H9 (cell line): ENCODE measurements around the gene TANGO6. TPM values are rescaled to one million over a fixed set of nuclear protein-coding genes. Genes with fewer than 3 reads are reported as not detected.

Experiments
- DNase-seq: peaks from one replicate; pipeline ENCODE4 v3.0.0-alpha.2; 2017
- H2AFZ ChIP-seq: one replicate; pipeline ENCODE4 v1.6.1; 2013; ENCODE audit warnings: mild to moderate bottlenecking, low read length, control low read depth, moderate library complexity
- H2AK5ac ChIP-seq: 2 replicates; pipeline ENCODE4 v1.6.1; 2013; ENCODE audit warnings: low read length, control low read depth, mixed read lengths; ENCODE audit not compliant: insufficient read length
- H2BK120ac ChIP-seq: one replicate; pipeline ENCODE4 v1.6.1; 2013; ENCODE audit warnings: low read depth, mild to moderate bottlenecking, low read length, control low read depth, inconsistent platforms; ENCODE audit not compliant: poor library complexity, severe bottlenecking
- H2BK12ac ChIP-seq: 2 replicates; pipeline ENCODE4 v1.6.1; 2013; ENCODE audit warnings: low read length, control low read depth, mixed read lengths, low read depth; ENCODE audit not compliant: insufficient read length
- H2BK15ac ChIP-seq: 2 replicates; pipeline ENCODE4 v1.6.1; 2013; ENCODE audit warnings: low read depth, low read length, control low read depth
- H2BK20ac ChIP-seq: one replicate; pipeline ENCODE4 v1.6.1; 2013; ENCODE audit warnings: low read depth, mild to moderate bottlenecking, low read length, control low read depth, inconsistent platforms; ENCODE audit not compliant: poor library complexity, severe bottlenecking
- H2BK5ac ChIP-seq: 2 replicates; pipeline ENCODE4 v1.6.1; 2013; ENCODE audit warnings: low read length, control low read depth, mixed read lengths; ENCODE audit not compliant: insufficient read length
- H3K14ac ChIP-seq: 2 replicates; pipeline ENCODE4 v1.6.1; 2013; ENCODE audit warnings: low read length, control low read depth; ENCODE audit not compliant: insufficient read depth
- H3K18ac ChIP-seq: 2 replicates; pipeline ENCODE4 v1.6.1; 2013; ENCODE audit warnings: low read depth, mild to moderate bottlenecking, mixed read lengths, low read length, control low read depth; ENCODE audit not compliant: insufficient read length
- H3K23ac ChIP-seq: 2 replicates; pipeline ENCODE4 v1.6.1; 2013; ENCODE audit warnings: low read length, control low read depth, mixed read lengths, low read depth; ENCODE audit not compliant: insufficient read length
- H3K23me2 ChIP-seq: 2 replicates; pipeline ENCODE4 v1.6.1; 2013; ENCODE audit warnings: low read depth, mild to moderate bottlenecking, mixed read lengths, low read length, control low read depth; ENCODE audit not compliant: insufficient read length, poor library complexity, severe bottlenecking
- H3K27ac ChIP-seq: 2 replicates; pipeline ENCODE4 v1.5.1; 2013; ENCODE audit warnings: low read length, control low read depth, mixed read lengths, low read depth; ENCODE audit not compliant: insufficient read length
- H3K27me3 ChIP-seq: 2 replicates; pipeline ENCODE4 v1.6.1; 2013; ENCODE audit warnings: low read length, control low read depth, inconsistent platforms; ENCODE audit not compliant: insufficient read depth
- H3K4ac ChIP-seq: 2 replicates; pipeline ENCODE4 v1.6.1; 2013; ENCODE audit warnings: low read depth, mild to moderate bottlenecking, control low read depth, inconsistent platforms, low read length, moderate library complexity
- H3K4me1 ChIP-seq: 2 replicates; pipeline ENCODE4 v1.6.1; 2013; ENCODE audit warnings: low read length, control low read depth, inconsistent platforms; ENCODE audit not compliant: insufficient read depth
- H3K4me2 ChIP-seq: 2 replicates; pipeline ENCODE4 v1.6.1; 2013; ENCODE audit warnings: low read length, control low read depth, mixed read lengths; ENCODE audit not compliant: insufficient read length, insufficient read depth
- H3K56ac ChIP-seq: 2 replicates; pipeline ENCODE4 v1.6.1; 2013; ENCODE audit warnings: low read depth, mild to moderate bottlenecking, mixed read lengths, low read length, control low read depth; ENCODE audit not compliant: insufficient read length
- H3K79me1 ChIP-seq: 2 replicates; pipeline ENCODE4 v1.6.1; 2013; ENCODE audit warnings: low read depth, mild to moderate bottlenecking, moderate library complexity, low read length, control low read depth, inconsistent platforms; ENCODE audit not compliant: insufficient read depth, poor library complexity, severe bottlenecking
- H3K79me2 ChIP-seq: 2 replicates; pipeline ENCODE4 v1.6.1; 2013; ENCODE audit warnings: low read length, control low read depth, inconsistent platforms; ENCODE audit not compliant: insufficient read depth
- H3K9ac ChIP-seq: 2 replicates; pipeline ENCODE4 v1.6.1; 2013; ENCODE audit warnings: low read length, control low read depth, mixed read lengths; ENCODE audit not compliant: insufficient read length; ENCODE audit errors: extremely low read depth
- H3K9me3 ChIP-seq: one replicate; pipeline ENCODE4 v1.6.1; 2013; ENCODE audit warnings: low read depth, low read length, inconsistent platforms; ENCODE audit not compliant: control insufficient read depth
- H3T11ph ChIP-seq: one replicate; pipeline ENCODE4 v1.6.1; 2013; ENCODE audit warnings: mild to moderate bottlenecking, low read length, control low read depth, inconsistent platforms
- H4K20me1 ChIP-seq: one replicate; pipeline ENCODE4 v1.6.1; 2013; ENCODE audit not compliant: control insufficient read depth, insufficient read length, insufficient read depth
- H4K5ac ChIP-seq: 2 replicates; pipeline ENCODE4 v1.6.1; 2013; ENCODE audit warnings: low read depth, mild to moderate bottlenecking, mixed read lengths, low read length, control low read depth; ENCODE audit not compliant: insufficient read length
- H4K8ac ChIP-seq: replicated peaks from 2 replicates; pipeline ENCODE4 v1.6.1; 2013; ENCODE audit warnings: low read length, control low read depth, mixed read lengths, low read depth; ENCODE audit not compliant: insufficient read length
- H4K91ac ChIP-seq: 2 replicates; pipeline ENCODE4 v1.6.1; 2013; ENCODE audit warnings: low read depth, mild to moderate bottlenecking, moderate library complexity, mixed read lengths, low read length, control low read depth; ENCODE audit not compliant: insufficient read length
- H3K27ac Mint-ChIP-seq, 3 experiments: 2 replicates in 2 of 3; 3 replicates in 1 of 3; pipeline ENCODE4 v1.8.0; 2020 to 2021; ENCODE audit warnings: mixed read lengths in 3 of 3, mild to moderate bottlenecking in 1 of 3, moderate library complexity in 1 of 3
- H3K27me3 Mint-ChIP-seq: 2 replicates; pipeline ENCODE4 v1.8.0; 2021; ENCODE audit warnings: low read depth, mild to moderate bottlenecking, moderate library complexity, mixed read lengths
- H3K36me3 Mint-ChIP-seq, 3 experiments: 2 replicates in 2 of 3; 3 replicates in 1 of 3; pipeline ENCODE4 v1.8.0; 2020 to 2021; ENCODE audit warnings: low read depth in 3 of 3, mixed read lengths in 3 of 3; ENCODE audit not compliant: insufficient read depth in 1 of 3
- H3K4me1 Mint-ChIP-seq, 2 experiments: 2 replicates each; pipeline ENCODE4 v1.8.0; 2020; ENCODE audit warnings: mixed read lengths in 2 of 2
- H3K4me3 Mint-ChIP-seq, 2 experiments: 2 replicates in 1 of 2; 3 replicates in 1 of 2; pipeline ENCODE4 v1.8.0; 2020 to 2021; ENCODE audit warnings: mild to moderate bottlenecking in 2 of 2, mixed read lengths in 2 of 2, moderate library complexity in 1 of 2
- H3K9me3 Mint-ChIP-seq, 2 experiments: 2 replicates in 1 of 2; 3 replicates in 1 of 2; pipeline ENCODE4 v1.8.0; 2020; ENCODE audit warnings: mild to moderate bottlenecking in 2 of 2, mixed read lengths in 2 of 2, moderate library complexity in 1 of 2
- CTCF ChIP-seq: fragments of 200-600 bp; sonication (generic); conservative IDR thresholded peaks from 3 replicates; pipeline ENCODE4 v1.8.0; 2021; ENCODE audit warnings: antibody characterized with exemption, mild to moderate bottlenecking
- WGBS: extraction: QIAGEN DNeasy Blood & Tissue Kit; methylation state at CpG from one replicate; pipeline ENCODE4 v1.1.7; 2013; ENCODE audit warnings: missing lambda C conversion rate, low lambda C conversion rate, mixed read lengths; ENCODE audit not compliant: insufficient read length; ENCODE audit errors: extremely low coverage; 5-methylcytosine and 5-hydroxymethylcytosine counted together
- total RNA-seq: library from RNA; stranded (reverse); gene quantifications from 2 replicates; pipeline ENCODE4 v1.2.1, GENCODE V29; 2021

Gene TANGO6
- total RNA-seq, 1 experiment from 2014 or later = 12.0 TPM

- no peak overlapping the region for H2BK120ac ChIP-seq
- H3K36me3 Mint-ChIP-seq = peaks cover 9 to 20% (median 15%) of the 10 kb centered on the region in 3 experiments
- no peaks in the 10 kb centered on the region for H3K27me3 ChIP-seq
- no peak overlapping the region for H2BK15ac ChIP-seq
- H2AFZ ChIP-seq = no peak overlapping the region
- H2BK12ac ChIP-seq = no peak overlapping the region
- no peak for DNase-seq
- no peaks in the 10 kb centered on the region for H3K79me2 ChIP-seq
- no peak overlapping the region; a peak in 1 of 7 replicates for H3K27ac Mint-ChIP-seq
- no peak overlapping the region for H4K5ac ChIP-seq
- H3K4me1 Mint-ChIP-seq = no peaks in the 10 kb centered on the region; a peak in 1 of 4 replicates
- no peak overlapping the region for H4K91ac ChIP-seq
- H3K9me3 ChIP-seq = no peaks in the 10 kb centered on the region
- H2AK5ac ChIP-seq = no peak overlapping the region
- no peaks in the 10 kb centered on the region for H3K79me1 ChIP-seq
- no CpG with 5 or more reads among the region's 1 CpG for WGBS
- H2BK5ac ChIP-seq = no peak overlapping the region
- H3K9ac ChIP-seq = no peak overlapping the region
- H3T11ph ChIP-seq = no peak overlapping the region
- H3K27me3 Mint-ChIP-seq = no peaks in the 10 kb centered on the region
- H3K9me3 Mint-ChIP-seq = peaks cover 10 to 15% of the 10 kb centered on the region in 2 experiments
- no peaks in the 10 kb centered on the region for H3K4me1 ChIP-seq
- no peak overlapping the region for H3K4me3 Mint-ChIP-seq
- no peak overlapping the region for H3K23ac ChIP-seq
- H3K4ac ChIP-seq = no peak overlapping the region
- no peak for TF ChIP-seq CTCF
- no peak overlapping the region for H3K27ac ChIP-seq
- H2BK20ac ChIP-seq = no peak overlapping the region
- no peak overlapping the region for H3K56ac ChIP-seq
- no peaks in the 10 kb centered on the region for H4K20me1 ChIP-seq
- no peak overlapping the region for H3K4me2 ChIP-seq
- no peak overlapping the region for H3K18ac ChIP-seq
- H3K14ac ChIP-seq = no peak overlapping the region
- H3K23me2 ChIP-seq = no peaks in the 10 kb centered on the region
- H4K8ac ChIP-seq = no peak overlapping the region
These were observed 105.0 kb downstream of the TANGO6 start for GRCh38 chr16:68948230-68948910.
